Erythroblast (primary cell): ENCODE data around the gene AKAP6.

Source experiments
- DNase-seq, 2 experiments: peaks; one replicate each; lab custom pipeline; 2025; lab: John Stamatoyannopoulos, UW
- GATA1 ChIP-seq: IDR thresholded peaks from 2 replicates; pipeline ENCODE4 v1.6.1; 2011; ENCODE audit warnings: low read depth, mild to moderate bottlenecking, control low read depth, low read length, moderate library complexity
- POLR2A ChIP-seq: IDR thresholded peaks from 2 replicates; pipeline ENCODE4 v1.6.1; 2011; ENCODE audit warnings: mild to moderate bottlenecking, low read length

The AKAP6 gene

DNA sequence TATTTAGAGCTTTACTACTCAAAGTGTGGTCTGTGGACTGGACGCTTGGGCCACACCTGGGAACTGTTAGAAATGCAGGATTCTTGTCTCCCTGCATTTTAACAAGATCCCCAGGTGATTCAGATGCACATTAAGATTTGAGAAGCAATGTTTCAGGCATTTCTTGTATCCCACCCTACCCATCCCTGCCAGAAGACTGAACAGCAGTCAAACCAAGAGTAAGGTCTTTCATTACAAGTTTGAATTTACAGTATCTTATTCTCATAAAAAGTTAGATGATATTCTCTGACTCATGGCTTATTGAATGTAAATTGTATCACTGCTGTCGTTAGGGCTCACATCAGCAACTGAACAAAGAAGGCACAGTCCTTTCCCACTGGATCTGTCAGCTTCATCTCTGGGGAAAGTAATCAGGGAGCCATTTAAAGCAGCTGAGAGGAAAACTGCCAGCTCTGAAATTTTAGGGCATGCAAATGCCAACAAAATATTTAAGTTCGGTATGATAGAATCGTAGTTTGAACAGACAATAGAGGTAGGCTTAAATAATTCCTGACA, 141.1 kb downstream of the AKAP6 start:
- no peak for DNase-seq
- TF ChIP-seq GATA1: no peak
- no peak for TF ChIP-seq POLR2A

DNA sequence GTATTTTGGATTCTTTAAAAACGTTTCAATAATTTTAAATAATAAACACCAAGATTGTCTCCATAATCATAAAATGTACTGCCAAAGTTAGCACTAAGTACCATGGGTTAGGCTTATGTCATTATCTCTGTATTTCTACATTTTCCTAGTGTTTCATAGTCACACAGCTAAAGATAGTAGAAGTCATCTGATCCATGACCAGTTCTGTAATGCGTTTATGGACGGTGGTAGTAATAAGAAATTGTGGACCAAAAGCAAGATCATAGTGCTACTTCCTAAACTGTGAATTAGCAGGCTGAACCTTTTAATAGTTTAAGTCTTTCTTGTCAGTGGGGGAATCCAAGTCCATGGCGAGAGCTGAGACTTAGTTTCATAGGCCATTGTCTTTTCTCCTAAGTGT, 142.1 kb downstream of the AKAP6 start:
- TF ChIP-seq POLR2A (no peak), GATA1 (no peak)
- DNase-seq: no peak

DNA sequence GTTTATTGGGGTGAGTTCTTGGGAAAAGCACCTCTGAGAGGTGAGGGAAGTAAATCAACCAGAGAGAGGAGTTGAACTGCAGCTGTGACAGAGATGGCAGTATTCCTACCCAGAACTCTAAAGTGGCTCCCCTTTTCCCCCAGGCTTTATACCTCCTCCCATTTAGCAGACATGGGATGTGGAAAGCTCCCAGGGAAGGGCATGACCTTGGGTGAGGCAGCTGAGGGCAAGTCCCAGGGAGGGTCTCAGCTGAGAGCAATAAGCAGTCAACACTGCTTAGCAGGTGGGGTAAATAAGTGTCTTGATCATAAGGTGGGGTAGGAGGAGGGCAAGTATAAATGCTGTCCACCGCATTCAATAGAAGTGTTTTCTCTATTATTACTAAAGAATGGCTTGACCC, 143.0 kb downstream of the AKAP6 start:
- no peak for TF ChIP-seq POLR2A
- TF ChIP-seq GATA1: no peak
- DNase-seq: no peak

DNA sequence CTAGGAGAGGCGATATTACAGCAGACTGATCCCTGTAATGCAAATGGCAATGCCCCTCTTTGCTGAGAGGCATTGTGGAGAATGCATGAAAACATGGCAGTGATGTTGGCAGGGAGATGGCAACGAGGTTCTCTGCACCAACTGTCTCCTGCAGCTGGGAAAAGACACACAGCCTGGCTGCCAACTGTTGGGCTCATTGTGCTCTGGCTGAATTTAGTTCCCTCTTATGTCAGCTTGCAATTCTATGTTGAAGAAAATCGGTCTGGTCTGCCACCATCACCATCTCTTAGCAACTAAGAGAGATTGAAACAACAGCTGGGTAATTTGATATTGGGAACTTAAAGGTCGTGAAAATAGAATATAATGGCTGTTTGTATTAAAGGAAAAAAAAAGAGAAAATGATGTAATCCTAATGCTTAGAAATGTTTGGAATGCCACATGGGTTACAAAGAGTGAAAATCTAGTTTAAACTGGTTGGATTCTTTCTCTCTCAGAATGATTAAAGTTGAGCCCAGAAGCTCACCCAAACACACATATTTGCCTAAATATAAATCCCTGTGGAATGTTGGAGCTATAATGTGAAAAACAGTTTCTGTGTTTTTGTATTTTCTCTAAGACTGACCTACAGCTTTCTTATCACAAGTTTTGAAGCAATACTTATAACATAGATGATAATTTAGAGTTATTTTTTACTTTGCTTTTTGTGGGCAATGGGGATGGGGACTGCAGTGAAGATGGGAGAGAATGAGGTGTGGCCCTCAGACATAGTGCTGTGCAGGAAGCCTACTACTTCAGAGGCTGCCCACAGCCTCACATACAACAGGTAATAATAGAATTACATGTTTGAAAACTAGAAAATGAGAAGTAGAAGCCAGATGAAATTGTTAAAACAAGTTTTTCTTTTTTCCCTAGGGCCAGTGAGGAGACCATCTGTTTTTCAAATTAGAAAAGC, 143.7 kb downstream of the AKAP6 start:
- no peak for TF ChIP-seq POLR2A
- TF ChIP-seq GATA1: no peak
- DNase-seq: no peak

DNA sequence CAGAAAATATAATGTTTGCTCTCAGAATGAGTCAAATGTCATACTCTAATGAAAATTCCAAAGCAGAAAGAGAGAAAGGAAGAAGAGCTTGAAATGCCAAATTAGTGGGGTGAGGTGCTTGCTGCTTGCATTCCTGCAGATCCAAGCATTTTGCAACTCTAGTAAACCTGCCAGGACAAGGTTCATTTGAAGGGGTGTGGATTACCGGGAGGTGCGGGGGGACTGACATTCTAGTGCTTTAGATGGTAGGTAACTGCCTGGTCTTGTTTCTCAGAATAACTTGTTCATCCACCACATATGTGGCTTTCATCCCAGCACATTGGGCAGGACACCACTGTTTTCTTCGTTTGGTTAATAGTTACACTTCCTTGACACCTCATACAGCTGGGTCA, 144.4 kb downstream of the AKAP6 start:
- TF ChIP-seq GATA1: no peak
- no peak for TF ChIP-seq POLR2A
- no peak for DNase-seq

DNA sequence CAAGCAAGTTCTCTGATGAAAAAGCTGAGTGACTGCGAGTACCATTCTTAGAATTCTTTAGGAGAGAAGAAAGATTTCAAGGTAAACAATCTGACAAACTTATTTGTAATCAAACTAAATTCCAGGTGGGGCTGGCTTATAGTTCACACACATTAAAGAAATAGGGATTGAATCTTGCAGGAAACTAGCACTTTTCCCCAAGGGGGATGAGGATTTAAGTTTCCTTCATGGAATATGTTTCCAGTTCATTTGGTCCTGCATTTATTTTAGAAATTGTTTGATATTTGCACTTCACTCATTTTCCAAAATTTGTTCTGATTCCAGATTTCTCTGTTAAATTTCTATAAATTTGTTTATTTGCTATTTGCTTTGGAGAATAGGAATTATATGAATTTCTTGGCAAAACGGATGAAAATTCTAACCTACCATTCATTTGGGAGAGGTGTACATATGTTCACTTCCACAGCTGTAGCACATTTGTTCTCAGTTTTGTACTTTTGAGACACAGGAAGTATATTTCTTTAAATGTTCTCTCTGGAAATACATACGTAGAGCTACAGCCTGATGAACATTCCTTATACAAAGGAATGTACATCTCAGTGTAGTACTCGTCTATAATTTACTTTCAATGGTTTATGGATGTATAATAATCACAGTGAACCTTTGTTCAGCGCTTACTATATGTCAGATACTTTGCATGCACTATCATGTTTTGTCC, 145.5 kb downstream of the AKAP6 start:
- TF ChIP-seq POLR2A (no peak), GATA1 (no peak)
- no peak for DNase-seq

DNA sequence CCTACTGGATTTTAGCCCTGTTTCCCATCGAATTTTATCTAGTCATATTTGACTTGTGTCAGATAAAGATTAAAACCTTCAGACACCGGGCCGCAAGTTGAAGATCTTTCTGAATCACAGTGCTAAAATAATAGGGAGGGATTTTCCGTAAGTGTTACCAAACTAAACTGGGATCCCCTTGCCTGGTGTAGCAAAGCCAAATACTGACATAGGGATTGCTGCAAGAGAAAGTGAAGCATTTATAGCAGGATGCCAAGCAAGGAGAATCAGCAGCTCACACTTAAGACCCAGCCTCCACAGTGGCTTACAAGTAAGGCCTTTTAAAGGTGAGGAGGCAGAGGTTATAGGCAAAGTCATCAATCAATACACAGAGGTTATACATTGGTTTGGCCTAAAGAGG, 147.4 kb downstream of the AKAP6 start:
- no peak for TF ChIP-seq GATA1
- no peak for TF ChIP-seq POLR2A
- no peak for DNase-seq

DNA sequence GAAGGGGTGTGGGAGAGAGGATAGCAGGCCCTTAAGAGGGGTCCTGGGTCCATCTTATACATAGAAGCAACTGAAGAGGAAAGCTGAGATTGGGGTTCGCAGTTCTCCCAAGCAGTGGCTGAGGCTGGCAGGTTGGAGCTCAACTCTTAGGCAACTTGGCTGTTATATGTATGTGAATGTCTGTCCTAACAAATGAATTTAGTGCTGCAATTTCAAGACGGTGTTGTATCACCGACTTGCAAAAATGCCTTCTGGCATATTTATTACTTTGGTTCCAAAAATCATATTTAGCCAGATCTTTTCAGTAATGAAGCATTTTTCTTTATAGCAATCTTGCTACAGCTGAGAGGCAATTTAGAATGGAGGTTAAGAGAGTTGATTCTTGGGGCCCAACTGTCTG, 148.3 kb downstream of the AKAP6 start:
- no peak for DNase-seq
- no peak for TF ChIP-seq POLR2A

DNA sequence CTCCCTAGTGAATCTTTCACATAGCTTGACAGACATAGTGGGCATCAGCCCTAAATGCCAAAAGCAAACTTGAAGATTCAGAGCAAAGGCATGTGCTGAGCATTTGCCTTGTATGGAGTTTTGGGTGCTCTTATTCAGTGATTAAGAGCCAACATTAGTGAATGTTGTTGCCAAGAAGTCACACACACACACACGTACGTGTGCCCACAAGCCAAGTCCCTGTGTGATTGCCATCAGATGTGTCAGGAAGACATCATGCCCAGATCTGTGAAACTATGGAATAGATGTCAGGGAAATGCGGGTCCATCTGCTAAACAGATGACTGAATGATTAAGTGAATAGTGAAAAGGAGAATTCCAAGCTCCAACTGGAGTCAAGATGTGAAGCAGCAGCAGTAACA, 149.0 kb downstream of the AKAP6 start:
- TF ChIP-seq GATA1 (no peak), POLR2A (no peak)
- no peak for DNase-seq

DNA sequence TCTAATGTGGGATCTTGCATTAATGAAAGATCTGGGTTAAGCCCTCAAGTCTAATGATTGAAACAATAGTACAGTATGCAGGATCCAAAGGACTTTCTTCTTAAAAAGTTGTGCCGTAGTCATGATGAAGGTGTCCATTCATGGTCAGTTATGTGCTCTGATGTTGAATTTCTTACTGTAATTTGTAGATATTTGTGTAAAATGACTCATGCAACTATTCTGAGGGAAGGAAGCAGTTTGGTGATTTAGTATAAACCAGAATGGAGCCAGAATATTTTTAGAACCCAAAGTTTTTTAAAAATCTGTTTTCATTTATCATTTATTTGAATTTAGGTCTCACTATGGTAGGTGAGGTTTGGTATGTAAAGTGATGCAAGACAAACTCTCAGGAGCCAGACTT, 151.2 kb downstream of the AKAP6 start:
- no peak for DNase-seq
- TF ChIP-seq POLR2A: no peak
- TF ChIP-seq GATA1: no peak

DNA sequence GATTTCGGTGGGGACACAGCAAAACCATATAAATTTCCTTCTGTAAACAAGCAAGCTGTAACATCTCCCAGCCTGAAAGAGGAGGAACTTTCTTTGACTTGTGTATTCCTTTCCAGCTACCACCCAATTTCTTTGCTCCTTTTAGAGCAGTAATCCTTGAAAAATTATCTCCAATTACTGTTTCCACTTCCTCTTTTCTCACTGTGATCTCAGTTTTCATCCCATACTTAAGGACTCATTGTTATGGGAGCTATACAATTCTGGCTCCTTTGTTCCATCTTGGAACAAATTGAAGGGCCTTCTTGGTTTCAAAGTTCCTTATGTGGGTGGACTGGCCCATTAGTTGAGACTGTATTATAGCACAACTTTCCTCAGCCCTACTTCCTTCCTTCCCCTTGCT, 152.6 kb downstream of the AKAP6 start:
- no peak for DNase-seq
- no peak for TF ChIP-seq POLR2A

DNA sequence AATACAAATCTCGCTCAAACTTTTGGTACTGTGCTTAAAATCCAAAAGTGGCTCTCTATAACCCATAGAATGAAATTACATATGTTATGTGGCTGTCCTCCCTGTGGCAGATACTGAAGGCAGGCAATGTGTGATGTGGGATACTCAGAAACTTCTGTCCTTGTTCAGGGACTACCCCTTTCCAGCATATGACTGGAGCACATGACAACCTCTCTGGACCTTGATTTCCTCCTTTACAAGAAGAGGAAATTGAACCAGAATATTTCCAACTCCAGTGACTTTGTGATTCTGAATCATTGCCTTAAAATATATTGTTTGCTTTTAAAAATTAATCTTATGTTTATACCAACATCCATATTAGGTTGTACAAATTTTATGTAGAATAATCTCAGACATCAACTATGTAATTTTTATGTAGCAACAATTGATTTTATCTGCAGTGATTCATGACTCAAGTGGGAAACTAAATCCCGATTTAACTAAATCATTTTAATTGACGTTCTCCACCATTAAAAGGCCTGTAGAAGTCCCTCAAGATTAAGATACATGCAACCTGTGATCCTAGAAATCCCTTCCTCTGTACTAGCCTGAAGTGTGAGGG, 162.4 kb downstream of the AKAP6 start:
- TF ChIP-seq POLR2A (no peak), GATA1 (no peak)
- DNase-seq: no peak

DNA sequence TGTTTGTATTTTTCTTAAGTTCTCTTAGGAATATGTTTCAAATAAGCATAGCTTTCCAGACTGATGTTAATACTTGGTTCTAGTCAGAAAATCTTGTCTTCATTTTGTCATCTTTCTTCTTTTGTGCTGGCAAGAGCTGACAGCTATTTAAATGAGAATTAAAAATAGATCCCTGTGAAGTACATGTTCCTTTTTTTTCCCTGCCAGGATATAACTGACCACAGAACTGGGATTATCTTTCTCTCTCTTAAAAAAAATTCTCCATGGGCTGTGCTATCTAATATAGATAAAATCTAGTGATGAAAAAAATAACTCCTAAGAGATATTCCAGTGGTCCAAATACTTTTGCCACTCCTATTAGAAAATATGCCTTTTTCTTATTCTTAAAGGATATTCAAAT, 163.4 kb downstream of the AKAP6 start:
- no peak for DNase-seq
- TF ChIP-seq GATA1 (no peak), POLR2A (no peak)

DNA sequence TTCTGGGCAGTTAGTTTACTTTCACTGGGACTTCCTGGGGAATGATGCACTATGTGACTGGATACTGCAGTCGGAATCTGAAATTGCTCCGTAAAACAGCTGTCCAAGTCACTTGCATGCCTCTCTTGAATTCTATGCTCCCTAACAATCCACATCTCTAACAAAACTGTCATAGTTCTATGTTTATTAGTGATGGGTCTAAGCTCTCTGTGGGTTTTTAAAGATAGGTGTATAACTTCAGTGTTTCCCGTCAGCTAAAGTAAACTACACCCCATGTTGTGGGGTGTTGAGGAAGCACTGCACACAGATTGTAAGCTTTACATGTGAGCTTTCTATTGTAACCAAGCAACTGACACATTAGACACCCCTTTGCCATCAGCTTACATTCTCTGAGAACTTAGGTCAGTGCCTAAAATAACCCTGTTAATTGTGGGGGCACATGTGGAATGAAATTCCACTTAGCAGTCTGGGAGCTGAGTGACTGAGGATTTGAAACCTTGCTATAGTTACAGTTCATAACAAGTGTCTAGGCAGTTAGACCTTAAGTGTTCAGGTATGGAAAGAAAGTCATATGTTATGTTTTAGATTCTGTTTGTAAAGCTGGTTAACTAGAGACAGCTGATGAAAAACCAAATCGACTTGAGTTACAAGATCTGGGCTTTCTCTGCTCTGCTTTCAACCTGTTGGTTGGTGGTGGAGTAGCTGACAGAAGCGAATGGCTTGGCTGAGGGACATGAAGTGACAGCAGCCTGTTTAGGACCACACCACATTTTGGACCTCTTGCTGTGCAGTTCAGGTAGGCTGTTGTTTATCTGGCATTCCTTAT, 165.7 kb downstream of the AKAP6 start:
- DNase-seq: no peak
- TF ChIP-seq POLR2A: no peak
